ENCODE results near the gene GNG7. TPM values are rescaled to one million over a fixed set of nuclear protein-coding genes. Genes with fewer than 3 reads are reported as not detected.
A peak's percentile ranks its signal among the peaks of the same experiment; 100 is the strongest.

Gene GNG7
- total RNA-seq, 1 experiment from 2014 or later, result 0.87 TPM

DNA sequence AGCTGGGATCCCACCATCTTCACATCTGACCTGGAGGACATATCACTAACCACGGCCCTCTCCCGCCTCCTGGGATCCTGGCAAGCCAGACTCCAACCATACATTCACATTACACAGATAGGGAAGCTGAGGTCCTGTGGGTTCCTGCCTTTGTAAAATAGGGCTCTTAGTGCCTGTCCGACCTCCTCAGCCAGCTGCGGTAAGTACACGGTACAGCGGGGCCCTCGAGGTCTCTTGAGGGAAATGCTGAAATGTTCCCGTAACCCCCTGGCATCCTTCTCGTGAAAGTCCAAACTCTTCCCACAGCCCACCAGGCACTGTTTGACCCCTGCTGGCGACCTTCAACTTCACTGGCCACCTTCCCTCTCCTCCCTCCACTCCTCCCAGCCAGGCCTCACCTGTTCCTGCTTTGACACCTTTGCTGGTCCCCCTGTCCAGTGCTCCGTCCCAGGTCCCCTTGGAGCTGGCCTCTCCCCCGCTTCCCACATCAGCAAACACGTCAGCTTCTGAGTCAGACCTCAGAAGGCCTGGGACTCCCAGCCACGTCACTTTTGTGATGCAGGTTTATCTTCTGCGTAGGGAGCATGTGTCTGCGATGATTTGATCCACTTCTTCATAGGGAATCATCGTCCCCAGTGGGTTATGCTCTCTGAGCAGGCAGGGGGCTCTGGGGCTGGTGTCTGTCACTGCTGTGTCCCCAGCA lies 8.8 kb upstream of the GNG7 start:
- Mint-ChIP-seq H3K9me3 (ENCODE audit: low read depth, unreplicated experiment) (peaks cover 5% of the 10 kb centered on the region), H3K4me1 (ENCODE audit: low read depth, unreplicated experiment) (no peaks in the 10 kb centered on the region), H3K4me3 (ENCODE audit: low read depth, unreplicated experiment) (no peak overlapping the region), H3K36me3 (ENCODE audit: insufficient read depth, unreplicated experiment) (no peaks in the 10 kb centered on the region), H3K27ac (ENCODE audit: unreplicated experiment) (no peak overlapping the region), H3K27me3 (ENCODE audit: unreplicated experiment) (peaks cover 37% of the 10 kb centered on the region)
- TF ChIP-seq, protein P1, sequence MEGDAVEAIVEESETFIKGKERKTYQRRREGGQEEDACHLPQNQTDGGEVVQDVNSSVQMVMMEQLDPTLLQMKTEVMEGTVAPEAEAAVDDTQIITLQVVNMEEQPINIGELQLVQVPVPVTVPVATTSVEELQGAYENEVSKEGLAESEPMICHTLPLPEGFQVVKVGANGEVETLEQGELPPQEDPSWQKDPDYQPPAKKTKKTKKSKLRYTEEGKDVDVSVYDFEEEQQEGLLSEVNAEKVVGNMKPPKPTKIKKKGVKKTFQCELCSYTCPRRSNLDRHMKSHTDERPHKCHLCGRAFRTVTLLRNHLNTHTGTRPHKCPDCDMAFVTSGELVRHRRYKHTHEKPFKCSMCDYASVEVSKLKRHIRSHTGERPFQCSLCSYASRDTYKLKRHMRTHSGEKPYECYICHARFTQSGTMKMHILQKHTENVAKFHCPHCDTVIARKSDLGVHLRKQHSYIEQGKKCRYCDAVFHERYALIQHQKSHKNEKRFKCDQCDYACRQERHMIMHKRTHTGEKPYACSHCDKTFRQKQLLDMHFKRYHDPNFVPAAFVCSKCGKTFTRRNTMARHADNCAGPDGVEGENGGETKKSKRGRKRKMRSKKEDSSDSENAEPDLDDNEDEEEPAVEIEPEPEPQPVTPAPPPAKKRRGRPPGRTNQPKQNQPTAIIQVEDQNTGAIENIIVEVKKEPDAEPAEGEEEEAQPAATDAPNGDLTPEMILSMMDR (IDR thresholded peaks at IDR 0.05; ENCODE audit: unreplicated experiment), result no peak
- CTCF ChIA-PET, result no interaction called here
- intact Hi-C loops (cut with micrococcal nuclease; ENCODE audit: unreplicated experiment), result no loop called here
- BruUV-seq (replicated peaks), result no TSS peak
- DNase-seq, result no peak

DNA sequence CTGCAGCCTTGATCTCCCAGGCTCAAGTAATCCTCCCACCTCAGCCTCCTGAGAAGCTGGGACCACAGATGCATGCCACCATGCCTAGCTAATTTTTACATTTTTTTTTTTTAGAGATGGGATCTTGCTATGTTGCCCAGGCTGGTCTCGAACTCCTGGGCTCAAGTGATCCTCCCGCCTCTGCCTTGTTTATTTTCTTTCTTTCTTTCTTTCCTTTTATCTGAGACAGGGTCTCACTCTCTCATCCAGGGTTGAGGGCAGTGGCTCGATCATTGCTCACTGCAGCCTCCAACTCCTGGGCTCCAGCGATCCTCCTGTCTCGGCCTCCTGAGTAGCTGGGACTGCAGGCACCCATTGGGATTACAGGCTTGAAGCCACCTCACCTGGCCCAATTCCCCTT lies 3.8 kb upstream of the GNG7 start:
- Mint-ChIP-seq H3K36me3 (ENCODE audit: insufficient read depth, unreplicated experiment) (peaks cover 6% of the 10 kb centered on the region), H3K27me3 (ENCODE audit: unreplicated experiment) (peaks cover 12% of the 10 kb centered on the region), H3K27ac (ENCODE audit: unreplicated experiment) (no peak overlapping the region), H3K4me1 (ENCODE audit: low read depth, unreplicated experiment) (no peaks in the 10 kb centered on the region), H3K4me3 (ENCODE audit: low read depth, unreplicated experiment) (no peak overlapping the region), H3K9me3 (ENCODE audit: low read depth, unreplicated experiment) (no peaks in the 10 kb centered on the region)
- CTCF ChIA-PET, result no interaction called here
- intact Hi-C loops (cut with micrococcal nuclease; ENCODE audit: unreplicated experiment), result no loop called here
- TF ChIP-seq, protein P1 (IDR thresholded peaks at IDR 0.05; ENCODE audit: unreplicated experiment), result no peak
- BruUV-seq (replicated peaks), result no TSS peak
- DNase-seq, result no peak

DNA sequence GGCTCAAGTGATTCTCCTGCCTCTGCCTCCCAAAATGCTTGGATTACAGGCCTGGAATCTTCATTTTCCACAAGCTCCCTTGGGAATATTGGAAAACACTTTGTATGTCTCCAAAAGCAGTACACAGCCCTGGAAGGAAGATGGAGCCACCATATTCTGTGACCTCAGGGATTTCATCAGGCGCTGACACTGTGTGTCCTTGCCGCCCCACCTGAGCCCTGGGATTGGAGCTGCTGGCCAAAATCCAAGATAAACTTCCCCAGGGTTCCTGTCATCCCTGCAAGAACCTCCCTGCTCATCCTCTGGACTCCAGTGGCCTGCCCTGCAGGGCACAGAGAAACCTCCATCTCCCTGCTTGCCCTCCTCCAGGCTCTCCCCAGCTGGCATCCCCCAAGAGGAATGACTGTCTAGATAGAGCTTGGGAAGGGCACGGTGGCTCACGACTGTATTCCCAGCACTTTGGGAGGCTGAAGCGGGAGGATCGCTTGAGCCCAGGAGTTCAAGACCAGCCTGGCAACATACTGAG lies 1.3 kb upstream of the GNG7 start:
- intact Hi-C loops (cut with micrococcal nuclease; ENCODE audit: unreplicated experiment), result no loop called here
- Mint-ChIP-seq H3K9me3 (ENCODE audit: low read depth, unreplicated experiment) (no peaks in the 10 kb centered on the region), H3K27ac (ENCODE audit: unreplicated experiment) (no peak overlapping the region), H3K27me3 (ENCODE audit: unreplicated experiment) (peaks cover 23% of the 10 kb centered on the region), H3K4me1 (ENCODE audit: low read depth, unreplicated experiment) (no peaks in the 10 kb centered on the region), H3K4me3 (ENCODE audit: low read depth, unreplicated experiment) (no peak overlapping the region), H3K36me3 (ENCODE audit: insufficient read depth, unreplicated experiment) (peaks cover 6% of the 10 kb centered on the region)
- BruUV-seq (replicated peaks), result no TSS peak
- CTCF ChIA-PET, result interaction anchor here (0.6 kb wide), 1 partner anchor 40 kb away, joined by 3 read pairs; no protein-coding TSS in a partner anchor
- no peak for DNase-seq
- TF ChIP-seq, protein P1 (IDR thresholded peaks at IDR 0.05; ENCODE audit: unreplicated experiment), result no peak

DNA sequence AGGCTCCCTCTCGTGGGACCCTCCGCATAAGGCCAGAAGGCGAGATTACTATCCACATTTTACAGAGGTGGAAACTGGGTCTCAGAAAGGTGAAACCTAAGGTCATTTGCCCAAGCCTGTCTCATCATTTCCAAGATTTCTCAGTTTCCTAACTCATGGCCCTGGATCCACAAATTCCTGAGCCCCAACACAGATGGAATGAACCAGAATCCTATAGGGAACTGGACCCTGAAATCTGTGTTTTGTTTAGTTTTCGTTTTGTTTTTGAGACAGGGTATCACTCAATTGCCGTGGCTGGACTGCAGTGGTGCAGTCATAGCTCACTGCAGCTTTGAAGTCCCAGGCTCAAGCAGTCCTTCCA lies 563 bp upstream of the GNG7 start:
- Mint-ChIP-seq H3K27me3 (ENCODE audit: unreplicated experiment) (peaks cover 23% of the 10 kb centered on the region), H3K36me3 (ENCODE audit: insufficient read depth, unreplicated experiment) (peaks cover 6% of the 10 kb centered on the region), H3K4me3 (ENCODE audit: low read depth, unreplicated experiment) (peak overlapping the region; percentile 51), H3K9me3 (ENCODE audit: low read depth, unreplicated experiment) (no peaks in the 10 kb centered on the region), H3K4me1 (ENCODE audit: low read depth, unreplicated experiment) (no peaks in the 10 kb centered on the region), H3K27ac (ENCODE audit: unreplicated experiment) (no peak overlapping the region)
- DNase-seq, result no peak
- BruUV-seq (replicated peaks), result no TSS peak
- intact Hi-C loops (cut with micrococcal nuclease; ENCODE audit: unreplicated experiment), result no loop called here
- CTCF ChIA-PET, result interaction anchor here (0.6 kb wide), 1 partner anchor 243 kb away, joined by 3 read pairs; no protein-coding TSS in a partner anchor
- TF ChIP-seq, protein P1 (IDR thresholded peaks at IDR 0.05; ENCODE audit: unreplicated experiment), result no peak

Measured in Calu3 (cell line).